ENCODE data around the gene CACNA1G.

The CACNA1G gene

DNA sequence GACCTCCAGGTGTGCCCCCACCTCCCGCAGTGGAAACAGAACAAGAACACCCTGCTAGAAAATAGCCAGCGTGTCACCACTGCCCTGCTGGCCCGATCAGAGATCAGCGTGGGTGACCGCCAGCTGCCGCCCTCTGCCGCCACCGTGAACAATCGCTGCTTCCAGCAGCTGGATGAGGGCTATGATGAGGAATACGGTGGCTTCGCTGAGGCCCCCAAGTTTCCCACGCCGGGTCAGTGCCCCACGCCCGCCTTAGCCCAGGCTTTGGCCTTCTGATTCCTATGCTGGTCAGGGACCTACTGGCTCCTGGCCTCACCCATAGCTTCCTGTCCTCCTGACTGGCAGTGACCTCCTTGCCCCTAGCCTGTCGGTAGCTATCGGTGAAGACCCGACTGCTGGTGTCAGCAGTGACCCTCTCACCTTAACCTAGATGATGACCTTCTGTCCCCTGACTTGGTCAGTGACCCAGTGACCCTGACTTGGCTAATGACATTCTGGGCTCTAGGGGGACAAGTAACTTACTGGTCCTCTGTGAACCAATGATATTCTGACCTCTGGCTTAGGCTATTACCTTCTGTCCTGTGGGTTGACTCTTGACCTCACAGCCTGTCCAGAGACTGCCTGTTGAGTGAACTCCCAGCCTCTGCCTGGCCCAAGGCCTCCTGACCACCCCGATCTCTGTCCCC is 11.1 kb upstream of the CACNA1G start:
- DNase-seq (ENCODE audit: extremely low read depth, low read depth): no peak
- TF ChIP-seq, protein P1, sequence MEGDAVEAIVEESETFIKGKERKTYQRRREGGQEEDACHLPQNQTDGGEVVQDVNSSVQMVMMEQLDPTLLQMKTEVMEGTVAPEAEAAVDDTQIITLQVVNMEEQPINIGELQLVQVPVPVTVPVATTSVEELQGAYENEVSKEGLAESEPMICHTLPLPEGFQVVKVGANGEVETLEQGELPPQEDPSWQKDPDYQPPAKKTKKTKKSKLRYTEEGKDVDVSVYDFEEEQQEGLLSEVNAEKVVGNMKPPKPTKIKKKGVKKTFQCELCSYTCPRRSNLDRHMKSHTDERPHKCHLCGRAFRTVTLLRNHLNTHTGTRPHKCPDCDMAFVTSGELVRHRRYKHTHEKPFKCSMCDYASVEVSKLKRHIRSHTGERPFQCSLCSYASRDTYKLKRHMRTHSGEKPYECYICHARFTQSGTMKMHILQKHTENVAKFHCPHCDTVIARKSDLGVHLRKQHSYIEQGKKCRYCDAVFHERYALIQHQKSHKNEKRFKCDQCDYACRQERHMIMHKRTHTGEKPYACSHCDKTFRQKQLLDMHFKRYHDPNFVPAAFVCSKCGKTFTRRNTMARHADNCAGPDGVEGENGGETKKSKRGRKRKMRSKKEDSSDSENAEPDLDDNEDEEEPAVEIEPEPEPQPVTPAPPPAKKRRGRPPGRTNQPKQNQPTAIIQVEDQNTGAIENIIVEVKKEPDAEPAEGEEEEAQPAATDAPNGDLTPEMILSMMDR (IDR thresholded peaks at IDR 0.05; ENCODE audit: low read depth, low read length): no peak

DNA sequence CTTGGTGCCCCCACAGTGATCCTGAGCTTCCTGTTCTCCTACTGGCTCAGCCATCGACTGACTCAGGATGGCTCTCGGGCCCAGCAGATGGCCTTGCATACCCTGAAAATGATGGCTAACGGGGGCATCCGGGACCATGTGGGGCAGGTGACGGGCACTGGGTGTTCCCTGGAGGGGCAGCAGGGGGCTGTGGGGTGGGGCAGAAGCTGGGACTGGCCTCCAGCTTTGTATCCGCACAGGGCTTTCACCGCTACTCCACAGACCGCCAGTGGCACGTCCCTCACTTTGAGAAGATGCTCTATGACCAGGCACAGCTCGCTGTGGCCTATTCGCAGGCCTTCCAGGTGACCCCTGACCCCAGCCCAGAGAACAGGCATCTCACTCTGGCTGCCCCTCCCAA is 10.5 kb upstream of the CACNA1G start:
- TF ChIP-seq, protein P1 (IDR thresholded peaks at IDR 0.05; ENCODE audit: low read depth, low read length): no peak
- DNase-seq (ENCODE audit: extremely low read depth, low read depth): no peak

DNA sequence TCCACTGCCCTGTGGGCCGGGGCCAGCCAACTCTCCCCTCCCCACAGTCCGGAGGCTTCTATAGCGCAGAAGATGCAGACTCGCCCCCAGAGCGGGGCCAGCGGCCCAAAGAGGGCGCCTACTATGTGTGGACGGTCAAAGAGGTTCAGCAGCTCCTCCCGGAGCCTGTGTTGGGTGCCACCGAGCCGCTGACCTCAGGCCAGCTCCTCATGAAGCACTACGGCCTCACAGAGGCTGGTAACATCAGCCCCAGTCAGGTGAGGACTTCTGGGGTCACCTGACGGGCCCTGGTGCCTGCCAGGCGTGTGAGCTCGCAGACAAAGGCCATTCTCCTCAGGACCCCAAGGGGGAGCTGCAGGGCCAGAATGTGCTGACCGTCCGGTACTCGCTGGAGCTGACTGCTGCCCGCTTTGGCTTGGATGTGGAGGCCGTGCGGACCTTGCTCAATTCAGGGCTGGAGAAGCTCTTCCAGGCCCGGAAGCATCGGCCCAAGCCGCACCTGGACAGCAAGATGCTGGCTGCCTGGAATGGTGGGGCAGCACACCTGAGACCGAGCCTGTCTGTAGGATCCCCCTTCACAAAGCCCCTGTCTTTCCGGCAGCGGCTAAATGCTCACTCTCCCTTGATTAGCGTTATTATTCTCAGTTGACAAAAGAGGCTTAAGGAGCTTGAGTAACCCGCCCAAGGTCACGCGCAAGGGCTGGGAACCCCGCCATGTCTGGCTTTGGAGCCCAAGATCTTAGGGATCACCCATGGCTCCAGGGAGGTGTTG is 9.7 kb upstream of the CACNA1G start:
- TF ChIP-seq, protein P1 (IDR thresholded peaks at IDR 0.05; ENCODE audit: low read depth, low read length): peak; percentile 94
- DNase-seq (ENCODE audit: extremely low read depth, low read depth): peak; percentile 79

DNA sequence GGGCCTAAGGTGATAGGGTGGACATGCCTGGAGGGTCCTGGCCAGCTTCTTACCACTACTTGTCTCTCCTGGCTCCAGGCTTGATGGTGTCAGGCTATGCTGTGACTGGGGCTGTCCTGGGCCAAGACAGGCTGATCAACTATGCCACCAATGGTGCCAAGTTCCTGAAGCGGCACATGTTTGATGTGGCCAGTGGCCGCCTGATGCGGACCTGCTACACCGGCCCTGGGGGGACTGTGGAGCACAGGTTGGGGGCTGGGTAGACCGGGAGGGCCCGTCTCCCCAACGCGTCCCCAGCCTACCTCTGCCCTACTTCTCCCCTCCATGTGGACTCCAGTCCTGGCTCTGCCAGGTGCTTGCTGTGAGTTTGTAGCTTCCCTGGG is 9.1 kb upstream of the CACNA1G start:
- DNase-seq (ENCODE audit: extremely low read depth, low read depth): no peak
- TF ChIP-seq, protein P1 (IDR thresholded peaks at IDR 0.05; ENCODE audit: low read depth, low read length): no peak

DNA sequence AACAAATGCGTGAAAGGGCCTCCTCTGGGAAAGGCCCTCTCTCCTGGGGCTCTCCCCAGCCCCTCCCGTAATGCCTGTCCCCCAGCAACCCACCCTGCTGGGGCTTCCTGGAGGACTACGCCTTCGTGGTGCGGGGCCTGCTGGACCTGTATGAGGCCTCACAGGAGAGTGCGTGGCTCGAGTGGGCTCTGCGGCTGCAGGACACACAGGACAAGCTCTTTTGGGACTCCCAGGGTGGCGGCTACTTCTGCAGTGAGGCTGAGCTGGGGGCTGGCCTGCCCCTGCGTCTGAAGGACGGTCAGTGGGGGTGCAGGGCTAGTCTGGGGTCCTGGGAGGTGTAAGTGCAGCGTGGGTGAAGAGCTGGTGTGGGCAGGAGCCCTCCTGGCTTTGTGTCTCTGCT is 8.6 kb upstream of the CACNA1G start:
- no peak for DNase-seq (ENCODE audit: extremely low read depth, low read depth)

DNA sequence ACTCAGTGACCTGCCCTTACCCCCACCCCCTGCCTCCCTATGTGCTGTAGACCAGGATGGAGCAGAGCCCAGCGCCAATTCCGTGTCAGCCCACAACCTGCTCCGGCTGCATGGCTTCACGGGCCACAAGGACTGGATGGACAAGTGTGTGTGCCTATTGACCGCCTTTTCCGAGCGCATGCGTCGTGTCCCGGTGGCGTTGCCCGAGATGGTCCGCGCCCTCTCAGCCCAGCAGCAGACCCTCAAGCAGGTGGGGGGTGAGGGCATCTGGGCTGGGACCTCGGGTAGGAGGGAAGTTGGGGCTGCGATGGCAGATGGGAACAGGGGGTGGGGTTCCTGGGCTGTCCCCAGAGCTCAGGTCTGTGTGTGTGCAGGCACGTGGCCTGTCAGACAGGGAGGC is 6.3 kb upstream of the CACNA1G start:
- DNase-seq (ENCODE audit: extremely low read depth, low read depth): no peak
- TF ChIP-seq, protein P1 (IDR thresholded peaks at IDR 0.05; ENCODE audit: low read depth, low read length): no peak

More for the DNA sequence above, 8.6 kb upstream of the CACNA1G start:
- TF ChIP-seq, protein P1 (IDR thresholded peaks at IDR 0.05; ENCODE audit: low read depth, low read length): no peak

DNA sequence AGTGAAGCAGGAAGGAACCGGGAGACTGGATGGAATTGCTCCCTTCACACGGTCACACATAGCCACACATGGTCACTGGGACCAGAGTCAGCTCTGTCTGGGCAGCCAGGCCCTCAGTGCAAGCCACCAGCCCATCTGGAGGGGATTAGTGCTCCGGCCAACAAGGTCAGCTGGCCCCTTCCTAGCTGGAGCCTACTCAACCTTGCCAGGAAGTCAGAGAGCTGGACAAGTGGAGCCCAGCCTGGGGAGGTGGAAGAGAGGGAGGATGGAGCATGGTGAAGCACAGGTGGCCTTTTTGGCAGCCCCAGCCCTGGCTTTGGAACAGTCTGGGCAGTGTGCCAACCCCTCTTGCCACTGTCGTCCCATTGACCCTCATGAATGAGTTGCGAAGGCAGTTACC is 3.7 kb upstream of the CACNA1G start:
- no peak for DNase-seq (ENCODE audit: extremely low read depth, low read depth)
- TF ChIP-seq, protein P1 (IDR thresholded peaks at IDR 0.05; ENCODE audit: low read depth, low read length): no peak

Measured in AG09319 (cell line).